HPDE6-E6E7 (cell line): ENCODE data around the gene PHF13.
A peak's percentile ranks its signal among the peaks of the same experiment; 100 is the strongest.
"Not testable (repeated sequence)": the region's sequence is repeated elsewhere in the genome, so short reads cannot be mapped to it uniquely, and the experiment has no call there.

ENCODE experiments used
- DNase-seq: peaks from one replicate; pipeline ENCODE4 v3.0.0; 2011; ENCODE audit warnings: missing footprints; ENCODE audit errors: extremely low spot score

PHF13 gene

DNA sequence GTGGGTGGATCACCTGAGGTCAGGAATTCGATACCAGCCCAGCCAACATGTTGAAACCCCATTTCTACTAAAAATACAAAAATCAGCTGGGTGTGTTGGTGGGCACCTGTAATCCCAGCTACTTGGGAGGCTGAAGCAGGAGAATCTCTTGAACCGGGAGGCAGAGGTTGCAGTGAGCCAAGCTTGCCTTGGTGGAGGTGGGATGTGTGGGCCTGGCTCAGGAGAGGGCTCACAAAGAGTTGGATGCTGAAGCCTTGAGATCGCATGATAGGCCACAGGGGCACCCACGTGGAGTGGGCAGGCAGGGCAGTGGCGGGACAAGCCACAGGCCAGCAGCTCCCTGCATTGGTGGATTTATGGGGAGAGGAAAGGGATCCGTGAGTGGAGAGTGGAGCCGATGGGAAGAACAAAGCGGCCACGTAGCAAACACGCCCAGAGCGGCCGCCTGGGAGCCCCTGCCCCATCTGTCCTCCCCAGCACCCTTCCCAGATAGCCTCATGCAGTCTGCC is 15.5 kb downstream of the PHF13 start:
- no peak for DNase-seq

- DNase-seq, result no peak
Measured at GRCh38 chr1:6630027-6630426, 16.5 kb downstream of the PHF13 start.

DNA sequence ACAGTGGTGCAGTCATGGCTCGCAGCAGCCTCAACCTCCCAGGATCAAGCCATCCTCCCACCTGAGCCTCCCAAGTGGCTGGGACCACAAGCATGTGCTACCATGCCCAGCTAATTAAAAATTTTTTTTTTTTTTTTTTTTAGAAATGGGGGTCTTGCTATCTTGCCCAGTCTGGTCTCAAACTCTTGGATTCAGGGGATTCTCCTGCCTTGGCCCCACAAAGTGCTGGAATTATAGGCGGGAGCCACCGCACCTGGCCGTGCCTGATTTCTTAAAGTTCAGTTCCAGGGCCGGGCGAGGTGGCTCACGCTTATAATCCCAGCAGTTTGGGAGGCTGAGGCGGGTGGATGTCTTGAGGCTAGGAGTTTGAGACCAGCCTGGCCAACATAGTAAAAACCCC is 17.5 kb downstream of the PHF13 start:
- DNase-seq, result no peak

DNA sequence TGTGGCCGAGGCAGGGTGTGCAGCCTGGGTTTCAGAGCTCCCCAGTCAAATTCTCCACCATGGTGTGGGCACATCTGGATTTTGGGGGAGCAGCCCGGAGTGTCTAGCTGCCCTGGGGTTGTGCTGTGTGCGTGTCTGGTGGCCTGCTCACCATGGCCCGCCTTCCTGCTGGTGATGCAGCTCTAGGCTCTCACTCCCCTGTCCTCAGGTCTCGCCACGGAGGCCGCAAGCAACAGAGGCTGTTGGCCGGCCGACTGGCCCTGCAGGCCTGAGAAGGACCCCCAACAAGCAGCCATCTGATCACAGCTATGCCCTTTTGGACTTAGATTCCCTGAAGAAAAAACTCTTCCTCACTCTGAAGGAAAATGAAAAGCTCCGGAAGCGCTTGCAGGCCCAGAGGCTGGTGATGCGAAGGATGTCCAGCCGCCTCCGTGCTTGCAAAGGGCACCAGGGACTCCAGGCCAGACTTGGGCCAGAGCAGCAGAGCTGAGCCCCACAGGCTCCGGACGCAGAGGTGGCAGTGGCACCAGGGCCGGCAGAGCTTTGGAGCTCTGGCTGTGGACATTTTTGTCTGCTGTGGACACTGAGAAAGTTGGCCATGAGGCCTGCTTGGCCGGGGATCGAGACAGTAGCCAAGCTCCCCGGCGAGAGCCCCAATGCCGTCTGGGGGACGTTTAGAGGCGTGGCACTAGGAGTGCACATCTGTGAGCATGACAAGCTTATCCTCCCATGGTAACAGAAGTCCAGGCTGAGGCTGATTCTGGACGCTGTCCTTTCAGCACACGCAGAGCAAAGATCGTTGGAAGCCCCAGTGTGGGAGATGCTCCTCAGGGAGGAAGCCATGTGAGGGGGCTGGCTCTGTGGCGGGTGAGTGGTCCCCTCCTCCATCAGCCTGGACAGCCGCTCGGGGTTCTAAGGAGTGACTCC is 19.3 kb downstream of the PHF13 start:
- DNase-seq, result no peak

GRCh38 chr1:6634371-6635052 is 21.0 kb downstream of the PHF13 start:
- no peak for DNase-seq

DNA sequence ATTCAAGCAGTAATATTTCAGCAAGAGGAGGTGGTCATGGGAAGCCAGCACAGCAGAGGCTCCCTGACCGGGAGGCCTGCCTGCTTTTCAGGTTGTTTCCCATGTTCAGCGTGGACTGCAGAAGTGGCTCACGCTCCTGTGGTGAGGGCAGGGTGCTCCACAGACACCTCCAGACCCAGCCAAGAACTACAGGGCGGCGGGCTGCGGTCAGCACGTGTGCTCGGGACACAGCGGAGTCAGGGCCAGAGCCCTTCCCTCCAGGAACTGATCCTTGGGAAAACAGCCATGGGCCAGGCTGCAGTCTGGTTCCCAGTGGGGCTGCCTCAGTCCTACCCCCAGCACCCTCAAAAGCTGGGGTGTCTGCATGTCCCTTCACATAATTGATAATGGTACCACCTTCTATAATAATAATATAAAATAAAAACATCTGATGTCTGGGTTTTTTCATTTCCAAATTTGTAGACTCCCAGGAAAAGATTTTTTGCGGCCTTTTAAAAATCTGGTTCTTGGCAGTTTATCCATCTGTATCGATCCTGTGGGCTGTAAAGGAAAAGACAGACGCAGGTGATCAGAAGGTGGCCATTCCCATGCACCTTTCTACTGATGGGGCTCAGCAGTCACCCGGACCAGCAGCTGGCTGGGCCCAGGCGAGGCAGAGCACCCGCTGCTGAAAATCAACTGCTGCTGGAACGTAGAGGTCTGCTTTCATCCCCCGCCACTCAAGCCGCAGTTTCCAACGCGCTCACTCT is 21.8 kb downstream of the PHF13 start:
- no peak for DNase-seq

DNA sequence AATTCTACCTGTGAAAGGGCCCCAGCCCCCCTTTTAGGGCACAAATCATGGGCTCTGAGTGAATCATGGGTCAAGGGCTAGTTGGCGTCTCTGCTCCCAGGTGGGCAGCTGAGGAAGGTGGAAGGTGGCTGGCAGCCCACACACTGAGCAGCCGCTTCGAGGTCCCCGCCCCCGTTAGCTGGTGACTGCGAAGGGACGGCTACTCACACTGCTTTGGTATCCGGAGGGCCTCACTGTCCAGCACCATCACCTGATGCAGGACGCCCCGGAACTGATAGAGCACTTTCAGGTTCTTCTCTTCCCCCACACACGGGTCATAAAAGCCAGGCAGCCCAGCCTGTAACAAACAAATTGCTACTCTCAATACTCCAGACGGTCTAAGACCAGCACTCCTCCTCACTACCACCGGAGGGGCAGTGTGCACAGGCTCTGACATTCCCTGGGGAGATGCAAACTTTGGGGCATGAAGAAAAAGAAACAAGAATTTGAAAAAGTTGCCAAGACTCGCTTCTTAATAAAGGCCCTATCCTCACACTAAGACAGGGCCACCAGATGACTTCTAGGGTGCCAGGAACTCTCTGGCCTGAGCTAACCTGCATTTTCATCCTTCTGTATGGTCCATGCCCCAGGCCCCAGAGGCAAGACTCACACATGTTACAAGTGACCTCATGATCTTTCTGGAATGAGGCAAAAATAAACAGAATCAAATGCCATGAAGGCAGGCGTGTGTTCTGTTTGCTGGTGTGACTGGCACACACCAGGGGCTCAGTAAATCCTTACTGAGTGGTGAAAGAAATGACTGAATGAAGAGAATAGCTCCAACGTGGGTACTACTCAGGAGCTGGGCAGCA is 22.6 kb downstream of the PHF13 start:
- no peak for DNase-seq

DNA sequence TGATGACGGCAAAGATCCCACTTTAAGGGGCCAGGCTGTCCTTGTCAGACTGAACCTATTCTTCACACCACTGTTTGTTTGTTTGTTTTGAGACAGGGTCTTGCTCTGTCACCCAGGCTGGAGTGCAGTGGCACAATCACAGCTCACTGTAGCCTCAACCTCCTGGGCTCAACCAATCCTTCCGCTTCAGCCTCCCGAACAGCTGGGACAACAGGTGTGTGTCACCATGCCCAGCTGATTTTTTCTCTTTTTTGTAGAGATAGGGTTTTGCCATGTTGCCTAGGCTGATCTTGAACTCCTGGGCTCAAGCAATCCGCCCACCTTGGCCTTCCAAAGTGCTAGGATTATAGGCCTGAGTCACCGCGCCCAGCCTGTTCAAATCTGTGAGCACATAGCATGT is 23.2 kb downstream of the PHF13 start:
- not testable (repeated sequence) for DNase-seq

GRCh38 chr1:6637770-6638169 is 24.2 kb downstream of the PHF13 start:
- DNase-seq, result no peak

DNA sequence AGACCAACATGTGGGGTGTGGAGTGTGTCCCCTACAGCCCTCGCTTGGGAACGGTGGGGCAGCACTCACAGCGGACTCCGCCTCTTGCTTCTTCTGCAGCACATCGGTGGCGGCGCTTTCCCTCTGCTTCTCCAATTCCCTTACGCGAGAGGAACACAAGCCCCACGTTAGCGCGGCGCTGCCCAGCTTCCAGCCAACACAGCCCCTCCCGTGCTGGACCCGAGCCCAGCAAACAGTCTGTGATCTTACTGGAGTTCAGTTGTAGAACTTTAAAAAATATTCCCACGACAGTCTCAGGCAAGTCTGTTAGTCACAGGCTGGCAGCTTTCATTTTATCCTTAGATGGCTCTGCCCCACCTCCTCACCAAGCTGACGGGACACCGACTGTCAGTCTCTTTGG is 24.7 kb downstream of the PHF13 start:
- DNase-seq, result no peak

DNA sequence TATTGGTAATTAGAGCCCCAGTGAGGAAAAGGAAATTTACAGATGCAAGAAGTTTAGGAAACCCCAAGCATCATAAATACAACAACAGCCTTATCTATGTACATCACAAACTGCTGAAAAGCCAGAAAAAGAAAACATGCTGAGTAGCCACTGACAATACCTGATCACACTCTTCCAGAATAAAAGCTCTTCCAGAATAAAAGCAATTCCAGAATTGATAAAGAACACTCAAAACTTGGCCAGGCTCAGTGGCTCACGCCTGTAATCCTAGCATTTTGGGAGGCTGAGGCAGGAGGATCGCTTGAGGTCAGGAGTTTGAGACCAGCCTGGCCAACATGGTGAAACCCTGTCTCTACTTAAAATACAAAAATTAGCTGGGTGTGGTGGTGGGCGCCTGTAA is 27.3 kb downstream of the PHF13 start:
- not testable (repeated sequence) for DNase-seq

DNA sequence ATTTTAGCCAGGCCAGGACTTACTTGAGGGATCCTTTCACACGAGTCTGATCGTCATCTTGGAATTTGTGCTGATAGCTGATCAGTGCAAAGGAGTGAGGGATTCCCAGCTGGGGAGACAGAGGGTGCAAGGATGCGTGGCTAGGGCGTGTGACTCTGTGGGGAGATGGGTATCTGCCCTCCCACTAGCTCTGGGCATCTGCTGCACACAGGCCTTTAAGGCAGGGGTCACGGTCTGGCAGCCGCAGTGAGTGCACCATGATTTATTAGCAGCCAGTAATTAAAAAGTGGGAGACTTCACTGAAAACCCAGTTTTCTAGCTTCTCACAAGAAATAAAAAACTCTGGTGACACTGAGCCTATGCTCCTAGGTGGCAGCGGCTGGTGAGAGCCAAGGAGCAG is 31.5 kb downstream of the PHF13 start:
- DNase-seq, result no peak

GRCh38 chr1:6646499-6647148 is 33.1 kb downstream of the PHF13 start:
- DNase-seq, result peak; percentile 26

DNA sequence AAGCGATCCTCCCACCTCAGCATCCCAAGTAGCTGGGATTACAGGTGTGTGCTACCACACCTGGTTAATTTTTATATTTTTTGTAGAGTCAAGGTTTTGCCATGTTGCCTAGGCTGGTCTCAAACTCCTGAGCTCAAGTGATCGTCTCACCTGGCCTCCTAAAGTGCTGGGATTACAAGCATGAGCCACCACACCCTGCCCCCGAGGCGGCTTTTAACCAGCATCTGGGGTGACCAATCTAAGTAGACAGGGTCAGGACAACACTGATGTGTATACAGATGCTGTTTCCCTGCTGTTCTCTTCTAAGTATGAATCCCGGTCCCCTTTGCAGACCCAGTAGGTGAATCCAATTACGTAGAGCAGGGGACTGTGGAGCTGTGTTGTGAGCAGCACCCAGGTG is 35.0 kb downstream of the PHF13 start:
- no peak for DNase-seq

DNA sequence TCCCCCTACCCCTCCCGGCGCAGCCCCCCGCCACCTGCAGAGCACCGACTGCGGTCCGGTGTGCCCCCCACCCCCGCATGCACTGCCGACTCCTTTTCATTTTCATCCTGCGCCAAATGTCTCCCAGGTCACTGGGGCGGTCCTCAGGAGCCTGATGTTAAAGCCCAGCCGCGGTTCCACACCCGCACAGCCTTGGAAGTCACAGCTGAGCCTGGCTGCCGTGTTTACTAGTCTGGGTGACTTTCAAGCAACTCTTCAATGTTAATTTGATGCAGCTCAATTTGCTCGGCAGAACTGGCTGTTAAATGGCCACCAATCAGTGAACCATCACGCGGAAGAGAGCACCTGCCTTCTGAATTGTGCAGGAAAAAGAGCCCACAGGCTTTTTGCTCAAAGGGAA is 38.4 kb downstream of the PHF13 start:
- no peak for DNase-seq

GRCh38 chr1:6652986-6653385 is 39.5 kb downstream of the PHF13 start:
- DNase-seq, result no peak

DNA sequence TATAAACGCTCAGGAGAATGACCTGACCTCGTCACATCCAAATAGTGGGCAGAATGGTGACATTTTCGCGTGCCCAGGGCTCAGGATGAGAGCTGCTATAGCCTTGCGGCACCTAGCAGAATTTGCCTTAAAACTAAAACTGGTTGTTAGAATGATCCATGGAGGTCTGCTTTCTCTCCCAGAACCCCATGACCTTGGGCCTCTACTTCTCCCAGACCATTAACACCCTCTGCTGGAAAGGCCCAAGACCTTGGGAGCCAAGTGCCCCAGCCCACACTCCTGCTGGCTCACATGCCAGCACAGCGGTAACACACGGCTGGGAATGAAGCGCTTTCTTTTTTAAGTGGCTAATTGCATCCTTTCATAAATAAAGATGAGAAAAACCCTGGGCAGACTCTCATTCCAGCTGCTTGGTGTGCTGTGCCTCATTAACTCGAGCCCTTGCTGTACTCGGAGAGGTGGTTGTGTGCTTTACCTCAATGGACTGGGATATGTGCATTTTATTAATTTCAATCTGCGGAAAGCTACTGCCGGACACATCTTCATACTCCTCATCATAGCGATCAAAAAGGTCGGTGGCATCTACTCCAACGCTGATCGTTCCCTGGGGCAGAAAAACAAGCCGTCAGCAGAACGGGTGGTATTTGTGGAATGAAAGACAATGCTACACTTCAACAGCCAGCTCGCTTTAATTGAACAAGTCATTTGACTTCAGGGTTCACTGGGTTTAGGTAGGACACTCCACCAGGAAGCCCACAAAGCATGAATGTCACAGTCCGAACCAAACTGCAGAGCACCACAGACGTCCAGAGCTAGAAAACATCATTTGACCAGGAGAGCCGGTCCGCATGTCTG is 40.1 kb downstream of the PHF13 start:
- no peak for DNase-seq

DNA sequence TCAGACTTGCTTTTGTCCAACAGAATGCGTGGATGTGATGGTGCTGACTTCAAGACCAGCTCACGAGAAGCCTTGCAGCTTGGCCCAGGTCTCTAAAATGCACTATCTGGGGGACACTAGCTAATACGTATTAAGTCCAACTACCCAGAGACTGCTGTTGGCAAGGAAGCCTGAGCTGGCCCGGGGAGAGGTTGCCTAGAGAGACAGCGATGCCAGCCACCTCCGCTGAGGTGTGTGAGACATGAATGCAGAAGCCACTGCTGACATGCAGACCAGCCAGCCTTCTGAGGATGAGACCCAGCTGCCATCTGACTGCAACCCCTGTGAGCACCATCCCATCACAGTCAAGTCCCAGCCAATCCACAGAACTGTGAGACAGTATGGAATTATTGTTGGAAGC is 43.6 kb downstream of the PHF13 start:
- no peak for DNase-seq

DNA sequence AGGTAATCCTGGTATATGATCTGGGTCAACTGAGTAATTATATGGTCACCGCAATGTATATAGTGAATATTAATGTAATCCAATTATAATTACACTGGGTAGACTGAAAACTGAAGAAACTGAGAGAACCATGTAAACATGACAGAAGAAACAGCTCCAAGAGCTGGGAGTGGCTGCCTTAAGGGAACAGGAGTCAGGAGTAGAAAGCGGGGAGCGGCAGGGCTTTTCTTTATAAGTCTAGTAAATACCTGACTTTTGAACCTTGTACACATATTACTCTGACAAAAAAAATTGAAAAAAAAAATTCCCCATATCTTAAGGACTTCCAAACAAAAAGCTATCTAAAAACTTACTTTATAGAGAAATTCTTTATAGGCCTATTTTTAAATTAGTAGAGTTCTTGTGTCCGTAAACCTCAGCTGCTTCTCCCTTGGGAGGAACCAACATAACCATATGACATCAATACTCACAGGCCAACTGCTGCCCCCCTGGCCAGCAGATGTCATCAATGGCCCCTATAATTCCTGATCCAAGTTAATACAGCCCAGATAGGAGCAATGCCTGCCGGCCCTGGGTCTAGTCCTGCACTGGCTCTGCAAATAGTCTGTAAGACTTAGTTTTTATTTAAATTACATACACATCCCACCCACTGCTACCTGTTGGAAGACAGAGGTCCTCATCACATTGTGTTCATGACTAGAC is 45.0 kb downstream of the PHF13 start:
- no peak for DNase-seq
